GM23338 (cell line): ENCODE results near the gene ATP8A2. TPM values are rescaled to one million over a fixed set of nuclear protein-coding genes. Genes with fewer than 3 reads are reported as not detected.

Source experiments
- ATAC-seq: fragments of 200-7000 bp; cut with Tn5 transposase; 3 replicates; pipeline ENCODE4 v1.9.1; 2020
- DNase-seq: peaks from one replicate; pipeline ENCODE4 v3.0.0-alpha.2; 2015; ENCODE audit warnings: low spot score
- H2AFZ ChIP-seq: fragments of 200-600 bp; sonication (generic); 2 replicates; pipeline ENCODE4 v1.8.0; 2016; ENCODE audit warnings: antibody characterized with exemption, mild to moderate bottlenecking, moderate library complexity
- H3F3A ChIP-seq: fragments of 200-600 bp; sonication (generic); replicated peaks from 2 replicates; pipeline ENCODE4 v1.8.0; 2017; ENCODE audit warnings: antibody characterized with exemption, mixed run types, low read depth
- H3K27ac ChIP-seq: fragments of 200-600 bp; sonication (generic); 2 replicates; pipeline ENCODE4 v1.6.1; 2016; ENCODE audit warnings: low read depth
- H3K27me3 ChIP-seq: fragments of 200-600 bp; sonication (generic); 2 replicates; pipeline ENCODE4 v1.8.0; 2016; ENCODE audit warnings: mild to moderate bottlenecking, mixed run types, moderate library complexity; ENCODE audit not compliant: insufficient read depth
- H3K36me3 ChIP-seq: fragments of 200-600 bp; sonication (generic); 2 replicates; pipeline ENCODE4 v1.8.0; 2016; ENCODE audit warnings: mild to moderate bottlenecking; ENCODE audit not compliant: insufficient read depth
- H3K4me1 ChIP-seq: fragments of 200-600 bp; sonication (generic); 2 replicates; pipeline ENCODE4 v1.8.0; 2016; ENCODE audit warnings: mild to moderate bottlenecking, moderate library complexity; ENCODE audit not compliant: insufficient read depth
- H3K4me2 ChIP-seq: fragments of 200-600 bp; sonication (generic); 2 replicates; pipeline ENCODE4 v1.7.1; 2017; ENCODE audit warnings: mixed run types
- H3K4me3 ChIP-seq: fragments of 200-600 bp; sonication (generic); 2 replicates; pipeline ENCODE4 v1.6.1; 2016; ENCODE audit warnings: mixed run types
- H3K79me2 ChIP-seq: fragments of 200-600 bp; sonication (generic); replicated peaks from 2 replicates; pipeline ENCODE4 v1.8.0; 2017; ENCODE audit warnings: mild to moderate bottlenecking; ENCODE audit not compliant: insufficient read depth
- H3K9me2 ChIP-seq: fragments of 200-600 bp; sonication (generic); 2 replicates; pipeline ENCODE4 v1.8.0; 2017; ENCODE audit not compliant: insufficient read depth
- H4K20me1 ChIP-seq: fragments of 200-600 bp; sonication (generic); replicated peaks from 2 replicates; pipeline ENCODE4 v1.8.0; 2017; ENCODE audit warnings: mild to moderate bottlenecking; ENCODE audit not compliant: insufficient read depth
- H3K27ac Mint-ChIP-seq: 2 replicates; pipeline ENCODE4 v1.8.0; 2020; ENCODE audit warnings: inconsistent platforms, mild to moderate bottlenecking, moderate library complexity, mixed read lengths
- H3K27me3 Mint-ChIP-seq: 3 replicates; pipeline ENCODE4 v1.8.0; 2022; ENCODE audit warnings: low read depth, mild to moderate bottlenecking, moderate library complexity, mixed read lengths, inconsistent platforms; ENCODE audit not compliant: insufficient read depth, poor library complexity
- H3K36me3 Mint-ChIP-seq: 3 replicates; pipeline ENCODE4 v1.8.0; 2021; ENCODE audit warnings: low read depth, mild to moderate bottlenecking, inconsistent platforms, moderate library complexity, mixed read lengths
- H3K4me1 Mint-ChIP-seq: 3 replicates; pipeline ENCODE4 v1.8.0; 2020; ENCODE audit warnings: mild to moderate bottlenecking, inconsistent platforms, mixed read lengths
- H3K4me3 Mint-ChIP-seq: 3 replicates; pipeline ENCODE4 v1.8.0; 2021; ENCODE audit warnings: moderate library complexity, mild to moderate bottlenecking, inconsistent platforms, mixed read lengths
- H3K9me3 Mint-ChIP-seq: 3 replicates; pipeline ENCODE4 v1.8.0; 2020; ENCODE audit warnings: moderate library complexity, mild to moderate bottlenecking, inconsistent platforms, mixed read lengths
- CREB1 ChIP-seq: fragments of 250-450 bp; sonication (Bioruptor Pico); IDR thresholded peaks from 2 replicates; pipeline ENCODE4 v1.5.0; 2020; ENCODE audit warnings: low read depth, mild to moderate bottlenecking, moderate library complexity
- EZH2 ChIP-seq: fragments of 200-600 bp; sonication (generic); IDR thresholded peaks from one replicate; pipeline ENCODE4 v1.8.0; 2017; ENCODE audit warnings: antibody characterized with exemption, mild to moderate bottlenecking, low read depth; ENCODE audit not compliant: unreplicated experiment
- JUNB ChIP-seq: IDR thresholded peaks from one replicate; pipeline ENCODE4 v1.6.1; 2016; ENCODE audit warnings: antibody characterized with exemption; ENCODE audit not compliant: unreplicated experiment
- NANOG ChIP-seq: IDR thresholded peaks from 2 replicates; pipeline ENCODE4 v1.6.1; 2016; ENCODE audit warnings: antibody characterized with exemption, borderline replicate concordance
- POLR2AphosphoS5 ChIP-seq: IDR thresholded peaks from 2 replicates; pipeline ENCODE4 v1.6.1; 2016; ENCODE audit warnings: antibody characterized with exemption, low read depth
- STAT1 ChIP-seq: IDR thresholded peaks from one replicate; pipeline ENCODE4 v1.6.1; 2016; ENCODE audit warnings: antibody characterized with exemption; ENCODE audit not compliant: unreplicated experiment
- ZNF114 ChIP-seq: fragments of 250-450 bp; sonication (Bioruptor Pico); IDR thresholded peaks from 2 replicates; pipeline ENCODE4 v1.5.0; 2020; ENCODE audit warnings: mild to moderate bottlenecking, moderate library complexity
- ZNF331 ChIP-seq: fragments of 250-450 bp; sonication (Bioruptor Pico); IDR thresholded peaks from 2 replicates; pipeline ENCODE4 v1.5.0; 2020; ENCODE audit warnings: low read depth, mild to moderate bottlenecking, moderate library complexity
- polyA plus RNA-seq: library from polyadenylated mRNA; unstranded; fragments of >200 nt; fragmentation: Nextera tagmentation; extraction: Ambion mirVana; gene quantifications from 2 replicates; pipeline ENCODE4 v1.2.1, GENCODE V29; 2016
- total RNA-seq: library from RNA; depleted of rRNA; stranded (reverse); fragments of >200 nt; shearing (Covaris generic); gene quantifications from 2 replicates; pipeline ENCODE4 v1.2.3, GENCODE V29; 2014
- TF ChIP-seq, protein P1 (sequence below): IDR thresholded peaks from 2 replicates; pipeline ENCODE4 v1.6.1; 2016; ENCODE audit warnings: antibody characterized with exemption
- TF ChIP-seq, protein P2 (sequence below): fragments of 250-450 bp; sonication (Bioruptor Pico); IDR thresholded peaks from 2 replicates; pipeline ENCODE4 v1.5.0; 2020; ENCODE audit warnings: mild to moderate bottlenecking, moderate library complexity
- TF ChIP-seq, protein P3 (sequence below), 2 experiments: fragments of 200-600 bp in 1 of 2; sonication (generic) in 1 of 2; conservative IDR thresholded peaks; 2 replicates each; pipeline versions ENCODE4 v1.5.1 to v1.6.1; 2016 to 2017; ENCODE audit warnings: antibody characterized with exemption in 2 of 2, low read depth in 2 of 2, mild to moderate bottlenecking in 2 of 2, moderate library complexity in 1 of 2

The ATP8A2 gene
- total and polyA plus RNA-seq, 2 experiments from 2014 or later: 5.7 to 8.8 TPM

DNA sequence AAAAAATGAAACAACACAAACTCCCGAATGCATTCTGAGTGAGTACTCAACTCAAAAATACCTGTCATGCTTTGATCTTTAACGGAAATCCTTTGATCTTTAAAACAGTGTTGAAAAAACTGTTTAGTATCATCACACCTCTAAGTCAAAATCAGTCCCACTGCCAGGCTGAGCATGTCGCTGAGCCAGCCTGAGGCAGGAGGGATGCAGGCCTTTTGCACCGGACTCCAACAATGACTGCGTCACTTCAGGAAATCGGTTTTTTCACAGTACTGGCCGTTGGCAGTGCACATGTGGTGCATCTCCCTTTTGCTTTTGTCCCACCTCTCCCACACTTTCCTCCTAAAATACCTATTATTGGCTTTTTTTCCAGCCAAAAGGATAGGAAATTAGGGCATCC is 601.8 kb downstream of the ATP8A2 start:
- H3K4me1 ChIP-seq: peaks cover 68% of the 10 kb centered on the region
- no peak overlapping the region for H3K4me2 ChIP-seq
- TF ChIP-seq POLR2AphosphoS5 (no peak), ZNF114 (CRISPR knock-in tag) (no peak), NANOG (no peak)
- peaks cover 86% of the 10 kb centered on the region for H3K4me1 Mint-ChIP-seq
- H4K20me1 ChIP-seq: no peaks in the 10 kb centered on the region
- ATAC-seq (no peak), DNase-seq (no peak)
- H3K27ac ChIP-seq: no peak overlapping the region
- H3F3A ChIP-seq: peaks cover 11% of the 10 kb centered on the region
- H3K79me2 ChIP-seq: no peaks in the 10 kb centered on the region
- H3K27ac Mint-ChIP-seq: no peak overlapping the region
- no peaks in the 10 kb centered on the region for H3K36me3 ChIP-seq
- no peaks in the 10 kb centered on the region for H3K9me3 Mint-ChIP-seq
- no peak overlapping the region for H3K4me3 ChIP-seq
- H3K4me3 Mint-ChIP-seq: no peak overlapping the region
- H3K27me3 ChIP-seq: no peaks in the 10 kb centered on the region
- no peak overlapping the region for H2AFZ ChIP-seq
- no peaks in the 10 kb centered on the region for H3K36me3 Mint-ChIP-seq
- no peaks in the 10 kb centered on the region for H3K9me2 ChIP-seq
- H3K27me3 Mint-ChIP-seq: peaks cover 27% of the 10 kb centered on the region

DNA sequence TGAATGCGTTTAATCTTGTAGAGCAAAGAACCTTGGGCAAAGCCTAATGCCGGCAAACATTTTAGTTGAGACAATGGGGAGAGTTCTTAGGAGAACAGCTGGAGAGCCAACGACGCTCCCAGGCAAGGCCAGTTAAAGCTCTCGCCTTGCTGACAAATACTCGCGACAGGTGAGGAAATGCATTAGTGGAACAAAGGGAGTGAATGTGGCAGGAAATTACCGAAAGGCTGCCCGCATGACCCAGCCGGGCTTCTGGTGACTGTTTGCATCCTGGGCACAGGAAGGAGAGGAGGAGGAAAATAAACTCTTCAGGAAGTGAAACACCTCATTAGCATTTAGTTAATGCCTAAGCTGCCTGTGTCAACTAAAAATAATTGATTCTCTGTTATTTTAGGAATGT is 605.4 kb downstream of the ATP8A2 start:
- peak overlapping the region; percentile 57 for H3K4me3 Mint-ChIP-seq
- peaks cover 21% of the 10 kb centered on the region for H3K27me3 Mint-ChIP-seq
- Histone ChIP-seq H3K27me3 (no peaks in the 10 kb centered on the region), H3K4me1 (peaks cover 56% of the 10 kb centered on the region), H3K4me3 (no peak overlapping the region), H3K79me2 (no peaks in the 10 kb centered on the region), H3K36me3 (no peaks in the 10 kb centered on the region), H4K20me1 (no peaks in the 10 kb centered on the region), H3F3A (peaks cover 11% of the 10 kb centered on the region), H3K27ac (peak overlapping the region; percentile 87), H3K9me2 (no peaks in the 10 kb centered on the region), H3K4me2 (no peak overlapping the region), H2AFZ (no peak overlapping the region)
- H3K36me3 Mint-ChIP-seq: no peaks in the 10 kb centered on the region
- DNase-seq (peak; percentile 93), ATAC-seq (peak; percentile 72)
- peaks cover 71% of the 10 kb centered on the region for H3K4me1 Mint-ChIP-seq
- peak overlapping the region; percentile 98 for H3K27ac Mint-ChIP-seq
- no peaks in the 10 kb centered on the region for H3K9me3 Mint-ChIP-seq
- TF ChIP-seq ZNF114 (CRISPR knock-in tag) (no peak), CREB1 (CRISPR knock-in tag) (peak; percentile 52; the same call in 1 of the 2 replicates), POLR2AphosphoS5 (0 out of 2 replicates have a peak, but pooled peaks have one; percentile 28), ZNF331 (no peak), JUNB (no peak), STAT1 (no peak), EZH2 (no peak)
- TF ChIP-seq, protein P1, sequence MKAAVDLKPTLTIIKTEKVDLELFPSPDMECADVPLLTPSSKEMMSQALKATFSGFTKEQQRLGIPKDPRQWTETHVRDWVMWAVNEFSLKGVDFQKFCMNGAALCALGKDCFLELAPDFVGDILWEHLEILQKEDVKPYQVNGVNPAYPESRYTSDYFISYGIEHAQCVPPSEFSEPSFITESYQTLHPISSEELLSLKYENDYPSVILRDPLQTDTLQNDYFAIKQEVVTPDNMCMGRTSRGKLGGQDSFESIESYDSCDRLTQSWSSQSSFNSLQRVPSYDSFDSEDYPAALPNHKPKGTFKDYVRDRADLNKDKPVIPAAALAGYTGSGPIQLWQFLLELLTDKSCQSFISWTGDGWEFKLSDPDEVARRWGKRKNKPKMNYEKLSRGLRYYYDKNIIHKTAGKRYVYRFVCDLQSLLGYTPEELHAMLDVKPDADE: peak; percentile 51; the same call in 1 of the 2 replicates
- TF ChIP-seq, protein P2, sequence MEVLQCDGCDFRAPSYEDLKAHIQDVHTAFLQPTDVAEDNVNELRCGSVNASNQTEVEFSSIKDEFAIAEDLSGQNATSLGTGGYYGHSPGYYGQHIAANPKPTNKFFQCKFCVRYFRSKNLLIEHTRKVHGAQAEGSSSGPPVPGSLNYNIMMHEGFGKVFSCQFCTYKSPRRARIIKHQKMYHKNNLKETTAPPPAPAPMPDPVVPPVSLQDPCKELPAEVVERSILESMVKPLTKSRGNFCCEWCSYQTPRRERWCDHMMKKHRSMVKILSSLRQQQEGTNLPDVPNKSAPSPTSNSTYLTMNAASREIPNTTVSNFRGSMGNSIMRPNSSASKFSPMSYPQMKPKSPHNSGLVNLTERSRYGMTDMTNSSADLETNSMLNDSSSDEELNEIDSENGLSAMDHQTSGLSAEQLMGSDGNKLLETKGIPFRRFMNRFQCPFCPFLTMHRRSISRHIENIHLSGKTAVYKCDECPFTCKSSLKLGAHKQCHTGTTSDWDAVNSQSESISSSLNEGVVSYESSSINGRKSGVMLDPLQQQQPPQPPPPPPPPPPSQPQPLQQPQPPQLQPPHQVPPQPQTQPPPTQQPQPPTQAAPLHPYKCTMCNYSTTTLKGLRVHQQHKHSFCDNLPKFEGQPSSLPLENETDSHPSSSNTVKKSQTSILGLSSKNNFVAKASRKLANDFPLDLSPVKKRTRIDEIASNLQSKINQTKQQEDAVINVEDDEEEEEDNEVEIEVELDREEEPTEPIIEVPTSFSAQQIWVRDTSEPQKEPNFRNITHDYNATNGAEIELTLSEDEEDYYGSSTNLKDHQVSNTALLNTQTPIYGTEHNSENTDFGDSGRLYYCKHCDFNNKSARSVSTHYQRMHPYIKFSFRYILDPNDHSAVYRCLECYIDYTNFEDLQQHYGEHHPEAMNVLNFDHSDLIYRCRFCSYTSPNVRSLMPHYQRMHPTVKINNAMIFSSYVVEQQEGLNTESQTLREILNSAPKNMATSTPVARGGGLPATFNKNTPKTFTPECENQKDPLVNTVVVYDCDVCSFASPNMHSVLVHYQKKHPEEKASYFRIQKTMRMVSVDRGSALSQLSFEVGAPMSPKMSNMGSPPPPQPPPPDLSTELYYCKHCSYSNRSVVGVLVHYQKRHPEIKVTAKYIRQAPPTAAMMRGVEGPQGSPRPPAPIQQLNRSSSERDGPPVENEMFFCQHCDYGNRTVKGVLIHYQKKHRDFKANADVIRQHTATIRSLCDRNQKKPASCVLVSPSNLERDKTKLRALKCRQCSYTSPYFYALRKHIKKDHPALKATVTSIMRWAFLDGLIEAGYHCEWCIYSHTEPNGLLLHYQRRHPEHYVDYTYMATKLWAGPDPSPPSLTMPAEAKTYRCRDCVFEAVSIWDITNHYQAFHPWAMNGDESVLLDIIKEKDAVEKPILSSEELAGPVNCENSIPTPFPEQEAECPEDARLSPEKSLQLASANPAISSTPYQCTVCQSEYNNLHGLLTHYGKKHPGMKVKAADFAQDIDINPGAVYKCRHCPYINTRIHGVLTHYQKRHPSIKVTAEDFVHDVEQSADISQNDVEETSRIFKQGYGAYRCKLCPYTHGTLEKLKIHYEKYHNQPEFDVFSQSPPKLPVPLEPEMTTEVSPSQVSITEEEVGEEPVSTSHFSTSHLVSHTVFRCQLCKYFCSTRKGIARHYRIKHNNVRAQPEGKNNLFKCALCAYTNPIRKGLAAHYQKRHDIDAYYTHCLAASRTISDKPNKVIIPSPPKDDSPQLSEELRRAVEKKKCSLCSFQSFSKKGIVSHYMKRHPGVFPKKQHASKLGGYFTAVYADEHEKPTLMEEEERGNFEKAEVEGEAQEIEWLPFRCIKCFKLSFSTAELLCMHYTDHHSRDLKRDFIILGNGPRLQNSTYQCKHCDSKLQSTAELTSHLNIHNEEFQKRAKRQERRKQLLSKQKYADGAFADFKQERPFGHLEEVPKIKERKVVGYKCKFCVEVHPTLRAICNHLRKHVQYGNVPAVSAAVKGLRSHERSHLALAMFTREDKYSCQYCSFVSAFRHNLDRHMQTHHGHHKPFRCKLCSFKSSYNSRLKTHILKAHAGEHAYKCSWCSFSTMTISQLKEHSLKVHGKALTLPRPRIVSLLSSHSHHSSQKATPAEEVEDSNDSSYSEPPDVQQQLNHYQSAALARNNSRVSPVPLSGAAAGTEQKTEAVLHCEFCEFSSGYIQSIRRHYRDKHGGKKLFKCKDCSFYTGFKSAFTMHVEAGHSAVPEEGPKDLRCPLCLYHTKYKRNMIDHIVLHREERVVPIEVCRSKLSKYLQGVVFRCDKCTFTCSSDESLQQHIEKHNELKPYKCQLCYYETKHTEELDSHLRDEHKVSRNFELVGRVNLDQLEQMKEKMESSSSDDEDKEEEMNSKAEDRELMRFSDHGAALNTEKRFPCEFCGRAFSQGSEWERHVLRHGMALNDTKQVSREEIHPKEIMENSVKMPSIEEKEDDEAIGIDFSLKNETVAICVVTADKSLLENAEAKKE (CRISPR knock-in tag): no peak
- TF ChIP-seq, protein P3, sequence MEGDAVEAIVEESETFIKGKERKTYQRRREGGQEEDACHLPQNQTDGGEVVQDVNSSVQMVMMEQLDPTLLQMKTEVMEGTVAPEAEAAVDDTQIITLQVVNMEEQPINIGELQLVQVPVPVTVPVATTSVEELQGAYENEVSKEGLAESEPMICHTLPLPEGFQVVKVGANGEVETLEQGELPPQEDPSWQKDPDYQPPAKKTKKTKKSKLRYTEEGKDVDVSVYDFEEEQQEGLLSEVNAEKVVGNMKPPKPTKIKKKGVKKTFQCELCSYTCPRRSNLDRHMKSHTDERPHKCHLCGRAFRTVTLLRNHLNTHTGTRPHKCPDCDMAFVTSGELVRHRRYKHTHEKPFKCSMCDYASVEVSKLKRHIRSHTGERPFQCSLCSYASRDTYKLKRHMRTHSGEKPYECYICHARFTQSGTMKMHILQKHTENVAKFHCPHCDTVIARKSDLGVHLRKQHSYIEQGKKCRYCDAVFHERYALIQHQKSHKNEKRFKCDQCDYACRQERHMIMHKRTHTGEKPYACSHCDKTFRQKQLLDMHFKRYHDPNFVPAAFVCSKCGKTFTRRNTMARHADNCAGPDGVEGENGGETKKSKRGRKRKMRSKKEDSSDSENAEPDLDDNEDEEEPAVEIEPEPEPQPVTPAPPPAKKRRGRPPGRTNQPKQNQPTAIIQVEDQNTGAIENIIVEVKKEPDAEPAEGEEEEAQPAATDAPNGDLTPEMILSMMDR (conservative IDR thresholded peaks at IDR 0.05; ENCODE audit: low read depth in 2 of 2): no peak
